HUDEP-2 (cell line): ENCODE results near the gene HGFAC.

Source experiments
- DNase-seq, 76 experiments: peaks; one replicate each; lab custom pipeline; 2025; ENCODE audit not compliant: unreplicated experiment in 76 of 76; lab: John Stamatoyannopoulos, UW

The HGFAC gene

DNA sequence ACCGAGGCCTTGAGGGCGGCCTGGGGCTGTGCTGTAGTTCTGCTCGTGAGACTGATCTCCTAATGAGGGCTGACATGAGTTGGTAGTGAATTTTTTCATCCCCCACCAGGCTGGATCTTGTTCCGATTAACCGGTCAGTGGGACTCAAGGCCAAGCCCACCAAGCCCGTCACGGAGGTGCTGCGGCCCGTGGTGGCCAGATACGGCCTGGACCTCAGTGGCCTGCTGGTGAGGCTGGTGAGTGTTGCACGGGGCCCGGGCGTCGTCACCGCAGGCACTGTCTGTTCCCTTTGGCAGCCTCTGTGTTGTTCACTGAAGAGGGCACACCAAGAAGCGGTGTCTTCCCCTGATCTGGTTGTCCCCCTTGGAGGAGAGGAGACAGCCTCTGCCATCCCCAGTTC, 18.4 kb upstream of the HGFAC start:
- DNase-seq, result no peak

DNA sequence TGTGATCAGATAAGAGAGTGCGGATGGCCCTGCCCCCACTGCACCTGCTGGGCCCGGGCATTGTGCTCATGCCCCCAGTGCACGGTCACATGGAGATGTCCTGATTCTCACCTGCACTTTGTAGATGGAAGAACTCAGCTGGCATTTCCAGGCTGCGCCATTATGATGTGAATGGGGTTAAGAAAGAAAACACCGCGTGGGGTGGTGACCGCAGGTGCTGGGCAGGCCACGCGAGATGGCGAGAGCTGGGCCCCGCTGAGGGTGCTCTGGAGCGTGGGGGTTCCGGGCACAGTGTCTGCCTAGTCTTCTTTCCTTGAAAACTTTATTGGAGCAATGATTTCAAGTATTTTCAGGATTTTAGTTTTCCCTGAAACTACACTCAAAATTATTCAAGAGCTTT, 17.8 kb upstream of the HGFAC start:
- DNase-seq, result no peak

DNA sequence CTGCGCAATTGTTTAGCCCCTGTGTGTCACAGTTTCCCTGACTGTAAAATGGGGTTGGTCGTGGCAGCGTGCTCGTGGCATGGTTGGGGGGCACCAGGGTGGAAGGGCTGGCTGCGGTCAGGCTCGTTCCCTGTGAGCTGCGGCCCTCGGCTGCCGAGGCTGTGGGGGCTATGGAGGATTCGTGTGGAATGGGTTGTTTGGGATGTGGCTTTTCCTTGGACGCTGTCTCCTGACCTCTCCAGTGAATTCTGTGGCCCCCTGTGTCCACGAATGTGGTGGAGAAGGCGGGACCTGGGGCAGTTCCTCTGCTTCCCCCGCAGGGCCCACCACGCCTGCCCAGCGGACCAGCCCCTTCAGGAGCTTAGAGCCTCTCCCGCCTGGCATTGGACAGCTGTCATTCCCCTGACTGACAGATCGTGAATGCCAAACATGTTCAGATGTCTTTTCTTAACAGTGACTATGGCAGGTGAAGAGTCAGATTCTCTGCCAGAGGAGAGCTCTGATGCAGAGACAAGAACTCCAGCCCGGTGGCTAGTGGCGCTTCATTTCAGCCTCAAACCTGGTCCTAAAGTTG, 17.2 kb upstream of the HGFAC start:
- DNase-seq, result no peak

DNA sequence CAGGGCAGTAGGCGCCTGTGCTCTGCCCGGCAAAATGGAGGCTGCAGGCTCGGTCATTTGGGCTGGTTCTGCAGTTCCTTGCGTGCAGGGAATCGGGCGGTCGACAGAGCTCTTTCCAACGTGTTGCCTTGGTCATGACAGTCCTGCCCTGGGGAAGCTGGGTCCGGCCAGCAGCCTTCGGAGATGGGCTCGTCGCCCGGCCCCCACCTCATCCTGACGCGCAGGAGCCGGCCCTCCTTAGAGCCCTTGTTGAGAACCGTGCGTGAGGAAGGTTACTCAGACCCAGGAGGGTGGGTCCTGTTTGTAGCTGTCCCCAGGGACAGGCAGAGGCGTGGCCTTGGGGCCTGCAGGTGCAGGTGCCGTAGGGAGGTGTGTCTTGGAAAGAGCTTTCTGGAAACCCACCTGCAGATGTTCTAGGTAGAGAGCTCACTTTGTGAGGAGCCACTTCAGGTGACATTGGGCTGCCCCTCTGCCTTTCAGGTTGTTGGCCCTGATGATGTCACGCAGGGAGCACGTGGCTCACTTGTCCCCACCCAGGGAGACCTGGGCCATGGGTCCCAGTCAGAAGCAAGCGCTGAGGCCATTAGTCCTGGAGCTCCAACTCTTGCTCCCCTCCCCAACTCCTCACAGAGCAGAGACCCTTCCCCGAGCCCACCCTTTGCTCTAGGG, 15.2 kb upstream of the HGFAC start:
- DNase-seq, result no peak

DNA sequence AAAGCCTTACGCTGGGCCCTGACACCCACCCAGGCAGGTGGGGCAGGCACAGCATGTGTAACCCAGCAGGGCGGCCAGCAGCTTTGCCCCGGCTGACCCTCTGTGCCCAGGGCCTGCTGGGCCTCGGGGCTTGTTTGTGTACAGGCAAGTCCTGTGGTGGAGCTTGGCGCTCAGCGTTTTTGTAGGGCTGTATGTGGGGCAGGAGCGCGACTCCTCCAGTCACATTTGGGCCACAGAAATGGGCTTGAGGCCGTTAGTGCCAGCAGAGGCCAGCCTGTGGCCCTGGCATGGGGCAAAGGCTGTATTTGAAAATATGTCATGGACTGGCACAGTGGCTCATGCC, 14.7 kb upstream of the HGFAC start:
- no peak for DNase-seq

DNA sequence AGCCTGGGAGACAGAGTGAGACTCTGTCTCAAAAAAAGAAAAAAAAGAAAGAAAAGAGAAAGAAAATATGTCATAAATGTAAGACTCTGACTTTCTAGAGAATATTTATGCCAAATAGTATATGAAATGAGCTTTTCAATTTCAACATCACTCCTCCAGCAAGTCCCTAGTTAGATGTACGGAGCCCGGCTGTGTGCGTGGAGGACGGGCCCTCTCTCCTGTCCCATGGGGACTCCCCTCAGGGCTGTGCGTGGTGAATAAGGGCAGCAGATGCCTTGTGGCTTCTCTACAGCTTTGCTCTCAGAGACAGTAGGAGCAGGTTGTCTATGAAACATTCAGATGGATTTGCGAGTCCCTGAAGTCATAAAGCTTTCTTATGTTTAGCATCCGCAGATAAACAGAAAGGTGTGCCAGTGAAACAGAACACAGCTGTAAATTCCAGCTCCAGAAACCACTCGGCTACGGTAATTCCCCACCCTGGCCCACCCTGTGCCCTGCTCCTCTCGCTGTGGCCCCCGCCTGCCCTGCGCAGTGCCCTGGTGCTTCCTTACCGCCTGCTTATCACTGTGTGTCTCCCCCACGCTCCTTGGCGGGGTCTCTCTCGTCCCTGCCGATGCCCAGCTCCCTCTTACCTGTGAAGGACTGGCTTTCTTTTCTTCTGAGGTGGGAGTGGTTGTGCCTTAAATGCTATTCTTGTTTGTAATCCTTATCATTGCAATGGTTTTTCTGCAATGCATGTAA, 13.9 kb upstream of the HGFAC start:
- DNase-seq, result no peak

DNA sequence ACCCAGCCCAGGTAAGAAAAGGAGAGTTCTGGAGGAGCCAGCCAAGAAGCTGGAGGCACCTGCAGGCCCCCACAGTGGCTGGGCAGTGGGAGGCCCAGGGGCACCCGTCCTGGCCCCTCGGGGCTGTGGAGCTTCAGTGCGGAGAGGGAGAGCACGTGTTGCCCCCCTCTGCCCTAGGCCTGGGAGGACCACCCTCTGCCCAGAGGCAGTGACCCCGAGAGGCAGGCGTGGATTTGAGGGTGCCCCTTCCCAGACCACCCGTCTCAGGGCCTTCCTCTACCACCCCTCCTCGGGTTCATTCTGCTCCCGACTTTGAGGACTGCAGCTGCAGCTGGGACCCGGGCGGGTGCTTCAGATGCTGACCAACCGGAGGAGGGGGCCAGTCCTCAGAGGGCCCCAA, 12.1 kb upstream of the HGFAC start:
- no peak for DNase-seq

DNA sequence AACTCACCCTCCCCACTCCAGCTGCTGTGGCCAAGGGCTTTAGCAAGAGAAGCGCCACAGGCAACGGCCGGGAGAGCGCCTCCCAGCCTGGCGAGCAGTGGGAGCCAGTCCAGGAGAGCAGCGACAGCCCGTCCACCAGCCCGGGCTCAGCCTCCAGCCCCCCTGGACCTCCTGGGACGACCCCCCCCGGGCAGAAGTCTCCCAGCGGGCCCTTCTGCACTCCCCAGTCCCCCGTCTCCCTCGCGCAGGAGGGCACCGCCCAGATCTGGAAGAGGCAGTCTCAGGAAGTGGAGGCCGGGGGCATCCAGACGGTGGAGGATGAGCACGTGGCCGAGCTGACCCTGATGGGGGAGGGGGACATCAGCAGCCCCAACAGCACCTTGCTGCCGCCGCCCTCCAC, 11.2 kb upstream of the HGFAC start:
- DNase-seq, result no peak

DNA sequence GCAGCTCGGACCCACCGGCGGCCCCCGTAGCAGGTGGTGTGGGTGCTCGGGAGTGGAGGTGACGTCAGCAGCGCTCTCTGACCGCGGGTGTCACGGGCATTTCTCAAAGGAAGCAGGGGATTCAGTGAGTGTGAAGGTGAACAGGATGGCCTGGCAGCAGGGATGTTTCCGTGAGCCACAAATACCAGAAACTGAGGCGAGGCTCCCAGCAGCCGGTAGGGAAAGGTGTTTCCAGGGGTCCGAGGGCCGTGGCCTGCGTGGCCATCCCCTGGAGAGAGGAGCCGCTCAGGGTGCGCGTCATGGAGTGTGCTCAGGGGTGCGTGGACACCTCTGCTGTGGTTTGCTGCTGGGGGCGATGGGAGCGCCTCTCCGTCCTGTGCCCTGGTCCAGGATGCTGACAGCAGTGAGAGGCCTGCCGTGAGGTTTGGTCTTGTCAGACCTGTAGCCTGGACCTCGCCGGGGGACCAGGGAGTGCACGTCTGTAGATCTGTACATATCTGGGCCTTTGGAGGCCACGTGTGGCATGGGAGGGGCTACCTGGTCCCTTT, 10.2 kb upstream of the HGFAC start:
- DNase-seq, result no peak

DNA sequence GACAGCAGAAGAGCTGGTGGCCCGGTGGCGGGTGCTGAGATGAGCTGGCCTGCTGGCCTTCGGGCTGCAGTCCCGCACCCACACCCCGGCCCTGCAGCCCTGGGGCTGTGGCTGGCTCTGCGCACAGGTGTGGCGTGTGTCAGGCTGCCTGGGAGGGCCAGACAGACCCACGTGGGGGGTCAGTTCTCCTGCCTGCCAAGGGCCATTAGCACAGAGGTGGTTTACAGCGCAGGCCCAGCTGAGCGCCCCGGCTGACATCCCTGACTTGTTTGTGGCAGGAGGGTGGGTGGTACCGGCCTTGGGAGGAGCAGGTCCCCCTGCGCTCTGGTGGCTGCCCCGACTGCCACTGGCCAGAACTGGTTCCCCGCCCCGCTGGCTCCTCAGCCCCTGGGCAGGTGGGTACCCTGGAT, 9.4 kb upstream of the HGFAC start:
- DNase-seq, result no peak

DNA sequence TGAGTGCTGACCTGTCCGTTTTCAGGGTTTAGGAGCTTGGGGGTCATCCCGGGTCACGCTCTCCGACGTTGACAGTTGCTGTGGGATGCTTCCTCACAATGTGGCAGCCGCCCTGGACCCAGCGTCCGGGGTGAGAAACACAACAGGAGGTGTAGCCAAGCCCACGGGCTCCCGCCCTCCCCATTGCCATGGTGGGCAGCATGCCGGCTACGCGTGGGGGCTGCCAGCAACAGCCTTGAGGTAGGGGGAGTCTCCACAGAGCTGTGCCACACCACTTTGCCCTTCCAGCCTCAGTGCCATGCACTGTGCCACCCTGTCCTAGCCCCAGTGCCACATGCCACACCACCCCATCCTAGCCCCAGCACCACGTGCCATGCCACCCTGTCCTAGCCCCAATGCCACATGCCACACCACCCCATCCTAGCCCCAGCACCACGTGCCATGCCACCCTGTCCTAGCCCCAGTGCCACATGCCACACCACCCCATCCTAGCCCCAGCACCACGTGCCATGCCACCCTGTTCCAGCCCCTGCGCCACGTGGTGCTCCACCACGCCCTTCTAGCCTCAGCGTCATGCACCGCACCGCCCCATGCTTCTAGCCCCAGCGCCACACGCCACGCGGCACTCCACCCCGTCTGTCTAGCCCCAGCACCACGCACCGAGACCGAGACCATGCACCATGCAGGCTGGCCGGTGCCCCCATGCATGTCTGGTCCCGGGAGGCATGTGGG, 8.5 kb upstream of the HGFAC start:
- DNase-seq, result no peak

DNA sequence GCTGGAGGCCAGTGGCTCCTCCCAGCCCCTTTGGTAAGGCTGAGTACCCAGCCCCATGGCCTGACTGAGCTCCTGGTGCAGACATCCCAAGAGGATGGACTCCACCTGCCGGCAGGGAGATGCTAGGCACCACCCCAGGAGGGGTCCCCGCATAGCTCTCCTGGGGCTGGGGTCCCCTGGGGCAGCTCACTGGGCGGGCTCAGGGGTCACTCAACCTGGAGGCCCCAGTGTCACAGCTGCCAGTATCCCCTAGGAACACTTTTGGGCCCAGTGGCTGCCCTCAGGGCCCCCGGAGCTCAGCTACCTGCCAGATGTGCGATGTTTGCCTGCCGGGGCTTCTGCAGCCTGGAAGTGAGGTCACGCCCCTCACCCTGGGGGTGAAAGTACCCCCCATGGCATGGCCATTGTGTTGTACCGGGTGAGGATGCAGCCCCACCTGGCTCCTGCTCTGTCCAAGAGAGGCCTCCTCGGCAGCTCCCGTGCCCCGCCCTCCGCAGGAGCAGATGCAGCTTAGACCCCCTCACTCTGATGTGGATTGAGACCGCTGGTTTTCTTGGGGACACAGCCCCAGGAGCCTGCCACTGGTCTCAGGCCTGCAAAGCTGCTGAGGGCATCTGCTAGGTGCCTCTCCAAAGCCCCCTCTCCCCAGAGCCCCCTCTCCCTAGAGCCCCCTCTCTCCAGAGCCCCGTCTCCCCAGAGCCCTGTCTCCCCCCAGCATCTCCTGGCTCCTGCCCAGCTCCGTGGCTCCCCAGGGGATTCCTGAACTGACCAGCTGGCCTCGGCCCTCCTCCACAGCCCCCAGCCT, 6.7 kb upstream of the HGFAC start:
- DNase-seq, result no peak

DNA sequence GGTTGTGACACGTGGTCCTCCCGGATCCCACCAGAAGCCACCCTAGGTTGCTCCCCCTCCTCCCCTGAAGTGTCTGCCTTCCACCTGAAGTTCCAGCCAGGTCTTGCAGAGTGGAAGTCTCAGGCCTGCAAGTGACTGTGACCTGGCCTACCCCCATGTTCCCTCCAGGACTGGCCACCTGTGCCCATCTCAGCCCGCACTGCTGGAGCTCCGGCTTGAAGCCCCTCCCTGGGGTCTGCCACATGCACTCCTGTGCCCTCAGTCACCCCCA, 6.1 kb upstream of the HGFAC start:
- no peak for DNase-seq

DNA sequence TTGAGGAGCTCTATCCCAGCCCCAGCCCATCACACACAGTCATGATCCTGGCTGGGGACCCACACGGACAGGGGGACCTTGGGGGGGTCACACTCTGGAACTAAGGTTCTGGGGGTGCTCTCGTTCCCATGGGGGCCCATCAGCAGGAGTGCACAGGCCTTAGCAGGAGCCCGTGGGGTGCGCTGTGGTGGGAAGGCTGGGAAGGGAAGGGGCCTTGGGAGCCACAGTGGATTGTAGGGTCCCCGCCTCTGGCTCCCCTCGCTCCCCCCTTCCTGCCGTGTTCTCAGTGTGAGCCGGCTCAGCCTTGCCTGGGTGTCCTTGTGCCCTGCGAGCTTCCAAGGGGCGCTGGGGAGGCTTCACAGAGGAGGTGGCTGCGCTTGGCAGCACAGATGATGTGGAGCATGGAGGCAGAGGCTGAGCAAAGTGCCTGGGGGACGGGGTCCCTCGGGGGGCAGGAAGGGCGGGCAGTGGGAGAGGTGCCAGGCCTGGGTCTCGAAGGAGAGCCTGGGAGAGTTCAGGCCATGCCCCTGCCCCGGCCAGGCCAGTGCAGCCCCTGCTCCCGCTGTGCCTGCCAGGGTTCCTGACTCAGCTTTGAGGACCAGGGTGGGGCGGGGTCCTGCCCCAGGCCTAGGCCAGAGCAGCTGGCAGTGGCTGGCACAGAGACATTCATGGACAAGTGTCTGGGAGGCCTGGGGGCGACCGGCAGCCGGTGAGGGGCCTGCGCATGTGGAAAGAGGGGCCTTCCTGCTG, 5.5 kb upstream of the HGFAC start:
- no peak for DNase-seq

DNA sequence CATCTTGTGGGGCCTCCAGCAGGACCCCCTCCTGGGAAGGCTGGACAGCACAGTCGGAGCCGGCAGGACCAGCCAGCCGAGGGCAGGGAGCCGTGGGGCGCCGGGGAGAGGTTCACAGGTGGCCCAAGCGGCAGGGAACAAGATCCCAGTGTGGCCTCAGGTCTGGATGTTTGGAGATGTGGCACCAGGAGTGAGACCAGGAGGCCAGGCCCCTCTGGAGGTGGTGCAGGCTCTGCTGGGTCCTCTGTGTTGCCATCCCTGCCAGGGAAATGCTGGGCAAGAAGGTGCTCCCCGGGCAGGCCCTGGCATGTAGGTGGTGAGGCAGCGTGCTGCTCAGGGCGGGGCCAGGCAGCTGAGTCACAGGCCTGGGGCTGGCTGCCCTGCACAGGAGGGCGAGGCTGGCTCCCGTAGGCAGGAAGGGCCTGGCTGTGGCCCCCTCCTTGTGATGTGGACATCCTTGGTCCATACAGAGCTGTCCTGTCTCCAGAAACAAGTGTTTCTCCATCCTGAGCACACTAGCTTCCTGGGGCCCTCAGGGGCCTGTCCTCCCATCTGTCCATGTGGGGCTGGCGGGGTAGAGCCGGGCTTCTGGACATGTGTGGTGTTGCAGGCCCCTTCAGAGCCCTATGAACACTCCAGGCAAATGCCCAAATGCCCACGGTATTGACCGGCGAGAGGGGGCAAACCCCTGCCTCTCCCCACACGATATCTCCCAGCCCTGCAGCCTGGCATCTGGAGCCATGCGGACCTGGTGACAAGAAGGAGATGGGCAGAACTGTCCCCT, 4.8 kb upstream of the HGFAC start:
- peak in 50 of 76 experiments; percentile 5 to 65 (median 34) for DNase-seq

DNA sequence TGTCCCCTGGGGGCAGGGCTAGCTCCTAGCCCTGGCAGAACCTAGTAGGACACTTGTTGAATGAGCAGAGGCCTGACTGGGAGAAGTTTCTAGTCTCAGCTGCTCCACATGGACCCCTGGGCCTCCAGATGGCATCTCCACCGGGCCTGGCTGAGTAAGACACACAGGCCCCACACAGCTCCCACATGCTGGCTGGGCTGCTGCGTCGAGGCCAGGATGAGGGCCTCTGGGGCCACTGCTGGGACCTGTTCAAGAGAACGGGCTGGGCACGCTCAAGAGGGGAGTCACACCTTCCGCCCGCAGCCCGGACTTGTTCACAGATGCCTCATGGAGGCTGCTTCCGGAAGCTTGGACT, 4.2 kb upstream of the HGFAC start:
- DNase-seq, result no peak

DNA sequence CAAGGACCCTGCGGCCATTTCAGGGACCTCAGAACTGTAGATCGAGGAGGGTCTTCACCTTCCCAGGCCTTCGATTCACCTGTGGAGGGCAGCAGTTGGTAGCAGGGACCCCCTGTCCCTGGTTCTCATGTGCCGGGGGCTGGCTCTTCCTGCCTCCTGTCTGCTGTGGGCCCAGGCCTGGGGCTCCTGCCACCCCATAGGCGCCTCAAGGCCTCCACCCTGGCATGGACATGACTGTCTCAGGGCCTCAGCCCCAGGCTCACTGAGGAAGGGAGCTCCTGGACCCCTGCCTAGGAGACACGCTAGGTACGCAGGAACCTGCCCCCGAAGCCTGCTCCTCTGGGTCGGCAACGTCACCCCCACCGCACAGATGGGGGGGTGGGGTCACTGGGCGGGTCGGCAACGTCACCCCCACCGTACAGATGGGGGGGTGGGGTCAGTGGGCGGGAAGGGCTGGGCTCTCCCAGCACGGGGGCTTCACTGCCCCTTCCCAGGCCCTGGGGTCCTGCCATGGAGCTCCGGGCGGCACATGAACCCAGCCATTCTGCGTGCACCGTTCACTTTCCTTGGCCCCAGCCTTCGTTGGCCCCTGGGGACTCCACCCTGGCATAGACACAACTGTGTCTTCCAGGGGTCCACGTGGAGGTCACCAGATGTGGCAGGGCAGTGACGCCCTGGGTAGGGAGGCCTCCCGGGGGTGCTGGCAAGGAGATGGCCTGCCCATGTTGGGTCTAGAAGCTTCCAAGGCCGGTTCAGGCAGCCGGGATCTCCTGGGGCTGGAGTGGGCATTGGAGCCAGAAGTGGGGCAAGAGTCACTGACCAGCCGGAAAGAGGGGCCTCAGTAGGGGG, 3.5 kb upstream of the HGFAC start:
- DNase-seq, result no peak

DNA sequence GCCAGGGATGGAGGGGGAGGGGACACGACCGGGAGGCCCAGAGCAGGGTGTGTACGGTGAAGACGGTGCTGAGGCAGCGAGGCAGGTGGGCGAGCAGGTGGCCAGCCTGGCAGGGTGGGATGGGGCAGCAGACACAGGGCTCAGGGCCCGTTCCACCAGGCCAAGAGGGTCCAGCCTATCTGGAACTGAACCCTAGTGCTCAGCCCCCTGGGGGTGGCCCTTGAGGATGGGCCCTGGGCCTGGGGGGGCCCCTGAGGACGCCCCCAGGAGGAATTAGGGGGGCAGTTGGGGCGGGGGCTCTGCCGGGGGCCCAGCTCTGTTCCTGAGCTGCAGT, 3.0 kb upstream of the HGFAC start:
- DNase-seq, result no peak

DNA sequence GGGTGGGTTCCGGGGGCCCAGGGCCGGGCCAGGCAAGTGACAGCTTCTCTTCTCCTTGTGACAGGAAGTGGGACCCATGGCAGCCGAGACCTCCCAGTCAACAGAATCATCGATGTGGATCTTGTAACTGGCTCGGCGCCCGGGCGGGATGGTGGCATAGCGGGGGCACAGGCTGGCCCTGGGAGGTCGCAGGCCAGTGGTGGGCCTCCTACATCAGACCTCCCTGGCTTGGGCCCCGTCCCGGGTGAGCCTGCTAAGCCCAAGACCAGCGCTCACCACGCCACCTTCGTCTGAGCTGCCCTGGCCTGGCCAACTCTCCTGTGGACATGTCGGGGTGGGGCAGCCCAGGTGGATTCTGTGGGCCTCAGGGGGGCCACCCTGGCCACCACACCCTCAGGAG, 2.4 kb upstream of the HGFAC start:
- no peak for DNase-seq
